GM23248 (cell line): ENCODE data around the gene IGF2BP2. TPM values are rescaled to one million over a fixed set of nuclear protein-coding genes. Genes with fewer than 3 reads are reported as not detected.

Experiments
- DNase-seq: peaks from one replicate; pipeline ENCODE4 v3.0.0-alpha.2; 2015
- H2AFZ ChIP-seq: fragments of 200-600 bp; sonication (generic); 2 replicates; pipeline ENCODE4 v1.6.1; 2016; ENCODE audit warnings: antibody characterized with exemption
- H3F3A ChIP-seq: fragments of 200-600 bp; sonication (generic); 2 replicates; pipeline ENCODE4 v1.6.1; 2016; ENCODE audit warnings: mild to moderate bottlenecking, antibody characterized with exemption, mixed run types; ENCODE audit not compliant: insufficient read depth
- H3K27ac ChIP-seq: fragments of 200-600 bp; sonication (generic); 2 replicates; pipeline ENCODE4 v1.5.1; 2016; ENCODE audit warnings: mild to moderate bottlenecking
- H3K27me3 ChIP-seq: fragments of 200-600 bp; sonication (generic); replicated peaks from 2 replicates; pipeline ENCODE4 v1.6.1; 2016; ENCODE audit warnings: mild to moderate bottlenecking; ENCODE audit not compliant: insufficient read depth
- H3K36me3 ChIP-seq: fragments of 200-600 bp; sonication (generic); 2 replicates; pipeline ENCODE4 v1.6.1; 2016; ENCODE audit warnings: low read depth, mild to moderate bottlenecking
- H3K4me1 ChIP-seq: fragments of 200-600 bp; sonication (generic); 2 replicates; pipeline ENCODE4 v1.6.1; 2016; ENCODE audit warnings: mild to moderate bottlenecking; ENCODE audit not compliant: insufficient read depth
- H3K4me2 ChIP-seq: fragments of 200-600 bp; sonication (generic); one replicate; pipeline ENCODE4 v1.6.1; 2016; ENCODE audit warnings: mild to moderate bottlenecking; ENCODE audit not compliant: unreplicated experiment
- H3K4me3 ChIP-seq: fragments of 200-600 bp; sonication (generic); 2 replicates; pipeline ENCODE4 v1.5.1; 2016; ENCODE audit warnings: mild to moderate bottlenecking
- H3K79me2 ChIP-seq: fragments of 200-600 bp; sonication (generic); 2 replicates; pipeline ENCODE4 v1.6.1; 2016; ENCODE audit warnings: mild to moderate bottlenecking; ENCODE audit not compliant: insufficient read depth
- H3K9ac ChIP-seq: fragments of 200-600 bp; sonication (generic); 2 replicates; pipeline ENCODE4 v1.6.1; 2016; ENCODE audit warnings: mild to moderate bottlenecking
- H3K9me2 ChIP-seq: fragments of 200-600 bp; sonication (generic); 2 replicates; pipeline ENCODE4 v1.6.1; 2016; ENCODE audit warnings: mixed run types, mild to moderate bottlenecking, moderate library complexity; ENCODE audit not compliant: insufficient read depth
- H3K9me3 ChIP-seq: fragments of 200-600 bp; sonication (generic); one replicate; pipeline ENCODE4 v1.6.1; 2017; ENCODE audit warnings: low read depth
- H4K20me1 ChIP-seq: fragments of 200-600 bp; sonication (generic); 2 replicates; pipeline ENCODE4 v1.6.0; 2016; ENCODE audit not compliant: insufficient read depth
- EZH2 ChIP-seq: fragments of 200-600 bp; sonication (generic); IDR thresholded peaks from 2 replicates; pipeline ENCODE4 v1.6.1; 2018; ENCODE audit warnings: antibody characterized with exemption, mild to moderate bottlenecking; ENCODE audit not compliant: insufficient read depth, poor library complexity, severe bottlenecking
- EZH2phosphoT487 ChIP-seq: fragments of 200-600 bp; sonication (generic); IDR thresholded peaks from 2 replicates; pipeline ENCODE4 v1.6.1; 2018; ENCODE audit warnings: antibody characterized with exemption, moderate library complexity, mild to moderate bottlenecking, low read depth; ENCODE audit not compliant: insufficient read depth
- WGBS, 2 experiments: methylation state at CpG; one replicate each; pipeline ENCODE4 v1.1.6; 2015 to 2017; ENCODE audit warnings: low lambda C conversion rate in 2 of 2, low coverage in 1 of 2; ENCODE audit errors: missing lambda C conversion rate in 2 of 2; 5-methylcytosine and 5-hydroxymethylcytosine counted together
- in situ Hi-C: fragments of 300-500 bp; cut with MboI; formaldehyde crosslinking; loops from 2 replicates; pipeline ENCODE4 v1.15.0; 2020
- polyA plus RNA-seq: library from polyadenylated mRNA; unstranded; fragments of >200 nt; fragmentation: Nextera tagmentation; extraction: Ambion mirVana; gene quantifications from 2 replicates; pipeline ENCODE4 v1.2.1, GENCODE V29; 2016
- total RNA-seq: library from RNA; depleted of rRNA; stranded (reverse); fragments of >200 nt; shearing (Covaris generic); gene quantifications from 2 replicates; pipeline ENCODE4 v1.2.3, GENCODE V29; 2014

IGF2BP2 gene
- total and polyA plus RNA-seq, 2 experiments from 2014 or later: 60.6 to 62.5 TPM

- H3K9me3 ChIP-seq: no peaks in the 10 kb centered on the region
- TF ChIP-seq EZH2phosphoT487 (no peak), EZH2 (no peak)
- peaks cover 38% of the 10 kb centered on the region for H3F3A ChIP-seq
- DNase-seq: no peak
- peaks cover 100% of the 10 kb centered on the region for H3K79me2 ChIP-seq
- in situ Hi-C loops: no loop called here
- H2AFZ ChIP-seq: no peak overlapping the region
- no peak overlapping the region for H3K9ac ChIP-seq
- no peaks in the 10 kb centered on the region for H3K9me2 ChIP-seq
- peaks cover 27% of the 10 kb centered on the region for H3K4me1 ChIP-seq
- H3K27ac ChIP-seq: no peak overlapping the region
- H3K4me2 ChIP-seq: no peak overlapping the region
- no peak overlapping the region for H3K4me3 ChIP-seq
- H3K36me3 ChIP-seq: 0 out of 2 replicates have a peak, but pooled peaks cover 8% of the 10 kb centered on the region
- no peaks in the 10 kb centered on the region for H3K27me3 ChIP-seq
- 83 to 89% methylated on average over 5 of the region's 5 CpGs for WGBS, 2 experiments
- H4K20me1 ChIP-seq: peaks cover 57% of the 10 kb centered on the region
These were observed 40.5 kb downstream of the IGF2BP2 start for GRCh38 chr3:185784317-185784716.

- H3K9me3 ChIP-seq: no peaks in the 10 kb centered on the region
- DNase-seq: peak; percentile 71
- no peaks in the 10 kb centered on the region for H3K27me3 ChIP-seq
- H3K4me1 ChIP-seq: peaks cover 35% of the 10 kb centered on the region
- TF ChIP-seq EZH2 (no peak), EZH2phosphoT487 (no peak)
- peak overlapping the region; percentile 25 for H3K27ac ChIP-seq
- H3F3A ChIP-seq: peaks cover 42% of the 10 kb centered on the region
- H2AFZ ChIP-seq: no peak overlapping the region
- H3K9me2 ChIP-seq: no peaks in the 10 kb centered on the region
- in situ Hi-C loops: no loop called here
- 0 out of 2 replicates have a peak, but pooled peaks cover 8% of the 10 kb centered on the region for H3K36me3 ChIP-seq
- H3K4me3 ChIP-seq: no peak overlapping the region
- peak overlapping the region; percentile 45 for H3K4me2 ChIP-seq
- no peak overlapping the region for H3K9ac ChIP-seq
- H4K20me1 ChIP-seq: peaks cover 63% of the 10 kb centered on the region
- WGBS, 2 experiments: 43% methylated on average over 3 of the region's 3 CpGs
- peaks cover 100% of the 10 kb centered on the region for H3K79me2 ChIP-seq
These were observed 43.1 kb downstream of the IGF2BP2 start for GRCh38 chr3:185781759-185782158.

DNA sequence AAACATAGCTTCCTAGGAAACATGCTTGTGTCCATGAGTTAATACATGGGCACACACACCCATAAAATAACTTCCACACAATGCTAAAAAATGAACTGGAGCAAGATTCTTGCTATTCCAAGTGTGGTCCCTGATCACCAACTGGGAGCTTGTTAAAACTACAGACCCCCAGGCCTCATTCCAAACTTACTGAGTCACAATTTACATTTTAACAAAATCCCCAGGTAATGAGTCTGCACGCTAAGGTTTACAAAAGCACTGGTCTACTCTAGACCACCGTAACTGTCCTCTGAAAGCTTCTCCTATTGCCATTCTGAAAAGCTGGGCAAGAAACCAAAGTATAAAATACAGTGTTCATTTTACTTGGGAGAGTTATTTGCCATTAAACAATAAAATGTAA lies 45.4 kb downstream of the IGF2BP2 start:
- peaks cover 75% of the 10 kb centered on the region for H4K20me1 ChIP-seq
- no peak overlapping the region for H3K4me2 ChIP-seq
- in situ Hi-C loops: no loop called here

GRCh38 chr3:185778821-185779220 lies 46.0 kb downstream of the IGF2BP2 start:
- Histone ChIP-seq H3K4me2 (no peak overlapping the region), H3K36me3 (0 out of 2 replicates have a peak, but pooled peaks cover 8% of the 10 kb centered on the region), H3K4me1 (peaks cover 39% of the 10 kb centered on the region), H3F3A (peaks cover 50% of the 10 kb centered on the region), H3K4me3 (no peak overlapping the region), H3K27ac (no peak overlapping the region), H4K20me1 (peaks cover 79% of the 10 kb centered on the region), H3K27me3 (no peaks in the 10 kb centered on the region), H2AFZ (no peak overlapping the region), H3K9me2 (no peaks in the 10 kb centered on the region), H3K79me2 (peaks cover 100% of the 10 kb centered on the region), H3K9me3 (no peaks in the 10 kb centered on the region), H3K9ac (no peak overlapping the region)
- in situ Hi-C loops: no loop called here
- DNase-seq: no peak
- TF ChIP-seq EZH2 (no peak), EZH2phosphoT487 (no peak)
- WGBS, 2 experiments: 100% methylated on average over 1 of the region's 1 CpG

More for the DNA sequence above, 45.4 kb downstream of the IGF2BP2 start:
- H3K27ac ChIP-seq: no peak overlapping the region
- TF ChIP-seq EZH2 (no peak), EZH2phosphoT487 (no peak)
- peaks cover 50% of the 10 kb centered on the region for H3F3A ChIP-seq
- H3K27me3 ChIP-seq: no peaks in the 10 kb centered on the region
- no peak overlapping the region for H3K4me3 ChIP-seq
- no peaks in the 10 kb centered on the region for H3K9me3 ChIP-seq
- no peaks in the 10 kb centered on the region for H3K9me2 ChIP-seq
- H2AFZ ChIP-seq: no peak overlapping the region
- 100% methylated on average over 2 of the region's 2 CpGs for WGBS, 2 experiments
- H3K36me3 ChIP-seq: 0 out of 2 replicates have a peak, but pooled peaks cover 8% of the 10 kb centered on the region
- H3K79me2 ChIP-seq: peaks cover 100% of the 10 kb centered on the region
- DNase-seq: no peak
- H3K9ac ChIP-seq: no peak overlapping the region
- H3K4me1 ChIP-seq: peaks cover 35% of the 10 kb centered on the region
